ENCODE results near the gene RAB31. TPM values are rescaled to one million over a fixed set of nuclear protein-coding genes. Genes with fewer than 3 reads are reported as not detected.

RAB31 gene
- total and polyA plus RNA-seq, 12 donors: 46.6 to 365 (median 136) TPM

- Histone ChIP-seq H3K27ac (peak overlapping the region in 4 of 5 donors; percentile 39 to 98 (median 85)), H3K4me3 (peak overlapping the region in 1 of 4 donors; percentile 94), H3K9me3 (replicated peaks in 1 of 3) (no peaks in the 10 kb centered on the region), H3K27me3 (no peaks in the 10 kb centered on the region), H3K36me3 (replicated peaks in 1 of 2) (no peaks in the 10 kb centered on the region), H3K4me1 (replicated peaks in 1 of 2) (peaks cover 30 to 62% of the 10 kb centered on the region in 2 donors)
- intact Hi-C loops (cut with DNase I): loop anchor here in 1 of 2 donors (10.0 kb wide), 1 partner anchor 63 kb away; no protein-coding TSS in a partner anchor
- DNase-seq: no peak
- WGBS, 4 donors: 70 to 82% (median 73%) methylated on average over 7 of the region's 7 CpGs
- no peak for TF ChIP-seq POLR2A (IDR thresholded peaks at IDR 0.05)
- no peak for TF ChIP-seq CTCF (IDR thresholded peaks at IDR 0.05)
These were observed 3.4 kb downstream of the RAB31 start for GRCh38 chr18:9711361-9712129.

- Histone ChIP-seq H3K27me3 (no peaks in the 10 kb centered on the region), H3K4me1 (replicated peaks in 1 of 2) (peaks cover 30 to 60% of the 10 kb centered on the region in 2 donors), H3K27ac (peak overlapping the region in 2 of 5 donors; percentile 39 to 98), H3K36me3 (replicated peaks in 1 of 2) (no peaks in the 10 kb centered on the region), H3K9me3 (replicated peaks in 1 of 3) (no peaks in the 10 kb centered on the region), H3K4me3 (no peak overlapping the region)
- no peak for TF ChIP-seq POLR2A (IDR thresholded peaks at IDR 0.05)
- no peak for TF ChIP-seq CTCF (IDR thresholded peaks at IDR 0.05)
- no peak for DNase-seq
- WGBS, 4 donors: 76 to 83% (median 78%) methylated on average over 5 of the region's 5 CpGs
- intact Hi-C loops (cut with DNase I): loop anchor here in 1 of 2 donors (10.0 kb wide), 1 partner anchor 63 kb away; no protein-coding TSS in a partner anchor
These were observed 4.1 kb downstream of the RAB31 start for GRCh38 chr18:9712130-9712577.

GRCh38 chr18:9712611-9713010 is 4.5 kb downstream of the RAB31 start:
- peaks cover 30 to 55% of the 10 kb centered on the region in 2 donors for H3K4me1 ChIP-seq (replicated peaks in 1 of 2)
- 49 to 77% (median 62%) methylated on average over 2 to 3 of the region's 3 CpGs for WGBS, 4 donors
- no peak for DNase-seq
- intact Hi-C loops (cut with DNase I): loop anchor here in 1 of 2 donors (10.0 kb wide), 1 partner anchor 62 kb away; no protein-coding TSS in a partner anchor
- H3K4me3 ChIP-seq: no peak overlapping the region
- no peaks in the 10 kb centered on the region for H3K36me3 ChIP-seq (replicated peaks in 1 of 2)
- TF ChIP-seq POLR2A (IDR thresholded peaks at IDR 0.05) (no peak), CTCF (IDR thresholded peaks at IDR 0.05) (no peak)
- H3K27ac ChIP-seq: peak overlapping the region in 2 of 5 donors; percentile 39 to 98
- no peaks in the 10 kb centered on the region for H3K27me3 ChIP-seq
- no peaks in the 10 kb centered on the region for H3K9me3 ChIP-seq (replicated peaks in 1 of 3)

GRCh38 chr18:9714266-9715087 is 6.4 kb downstream of the RAB31 start:
- no peaks in the 10 kb centered on the region for H3K36me3 ChIP-seq (replicated peaks in 1 of 2)
- H3K4me1 ChIP-seq (replicated peaks in 1 of 2): peaks cover 30 to 65% of the 10 kb centered on the region in 2 donors
- DNase-seq: no peak
- no peak for TF ChIP-seq POLR2A (IDR thresholded peaks at IDR 0.05)
- intact Hi-C loops (cut with DNase I): loop anchor here in 1 of 2 donors (10.0 kb wide), 1 partner anchor 60 kb away; no protein-coding TSS in a partner anchor
- H3K9me3 ChIP-seq (replicated peaks in 1 of 3): no peaks in the 10 kb centered on the region
- H3K4me3 ChIP-seq: no peak overlapping the region
- 82 to 92% (median 86%) methylated on average over 10 of the region's 10 CpGs for WGBS, 4 donors
- no peaks in the 10 kb centered on the region for H3K27me3 ChIP-seq
- H3K27ac ChIP-seq: no peak overlapping the region
